Adrenal gland (tissue), 12 donors: Measurements from ENCODE around the gene OSBP2. TPM values are rescaled to one million over a fixed set of nuclear protein-coding genes. Genes with fewer than 3 reads are reported as not detected.

Source experiments
- DNase-seq, 7 donors: peaks; one replicate each; pipeline ENCODE4 v3.0.0-alpha.2; 2019 to 2020
- H3K27ac ChIP-seq, 5 donors: fragments of 200-600 bp; sonication (generic) in 4 of 5; 1 replicate in 3 of 5; 2 replicates in 2 of 5; pipeline versions ENCODE4 v1.5.1 to v1.8.0; 2016 to 2020; ENCODE audit warnings: mild to moderate bottlenecking in 1 of 5
- H3K27me3 ChIP-seq: fragments of 200-600 bp; 2 replicates; pipeline ENCODE4 v1.8.0; 2021
- H3K36me3 ChIP-seq, 2 donors: fragments of 200-600 bp; replicated peaks in 1 of 2; 1 replicate in 1 of 2; 2 replicates in 1 of 2; pipeline versions ENCODE4 v1.5.1 to v1.8.0; 2018 to 2022
- H3K4me1 ChIP-seq, 2 donors: fragments of 200-600 bp; replicated peaks in 1 of 2; 1 replicate in 1 of 2; 2 replicates in 1 of 2; pipeline versions ENCODE4 v1.5.1 to v1.8.0; 2018 to 2021
- H3K4me3 ChIP-seq, 4 donors: fragments of 200-600 bp; sonication (generic) in 3 of 4; one replicate each; pipeline ENCODE4 v1.5.1; 2016 to 2018
- H3K9me3 ChIP-seq, 3 donors: fragments of 200-600 bp; sonication (generic) in 1 of 3; replicated peaks in 1 of 3; 1 replicate in 2 of 3; 2 replicates in 1 of 3; pipeline versions ENCODE4 v1.5.1 to v1.8.0; 2016 to 2021
- CTCF ChIP-seq, 6 experiments: fragments of 450-650 bp in 4 of 6; fragments of 200-600 bp in 2 of 6; sonication (generic) in 1 of 6; IDR thresholded peaks; 1 replicate in 5 of 6; 2 replicates in 1 of 6; pipeline versions ENCODE4 v1.5.1 to v1.8.0; 2016 to 2021; ENCODE audit warnings: antibody characterized with exemption in 6 of 6, mild to moderate bottlenecking in 2 of 6, moderate library complexity in 1 of 6
- POLR2A ChIP-seq, 2 donors: fragments of 450-650 bp; IDR thresholded peaks; one replicate each; pipeline ENCODE4 v1.6.1; 2017; ENCODE audit warnings: antibody characterized with exemption in 2 of 2, mild to moderate bottlenecking in 2 of 2, moderate library complexity in 1 of 2
- WGBS, 4 donors: extraction: QIAGEN DNeasy Blood & Tissue Kit in 2 of 4; methylation state at CpG; one replicate each; pipeline versions ENCODE4 v1.1.5 to v1.1.7; 2013 to 2017; 5-methylcytosine and 5-hydroxymethylcytosine counted together
- intact Hi-C, 2 donors: fragments of 100-400 bp; cut with DNase I; formaldehyde crosslinking; loops; one replicate each; pipeline versions ENCODE4 v1.14.1 to v1.15.0; 2022 to 2023
- polyA plus RNA-seq, 3 donors: library from polyadenylated mRNA; stranded (reverse); fragments of 200-250 nt in 2 of 3; fragments of 350-450 nt in 1 of 3; fragmentation: Illumina TruSeq in 1 of 3; extraction: RNeasy Lipid Tissue Mini Kit (QIAGEN cat#74804) in 1 of 3; gene quantifications; one replicate each; pipeline ENCODE4 v1.2.3, GENCODE V29; 2013 to 2014
- total RNA-seq, 9 donors: library from RNA; depleted of rRNA in 4 of 9; stranded (reverse); fragments of >200 nt in 4 of 9; fragments of 120-200 nt in 1 of 9; fragmentation: NEBNext Ultra II Directional in 1 of 9; extraction: Animal tissue kit (Norgen Biotek cat#: 25700) in 1 of 9; gene quantifications; one replicate each; pipeline versions ENCODE4 v1.1.0 to v1.2.4, GENCODE V29; 2013 to 2023
- donor health status: healthy with polysubstance abuse.
- donor health status: Bipolar disorder and iron deficiency.
- donor health status: DM: yes; HTN: yes; CAD: no.
- donor health status: DM: no; HTN: no; CAD: no.
- donor health status: DM: no; HTN: no; CAD: no.
- donor health status: DM: yes; HTN: yes; CAD: no.

The OSBP2 gene
- total and polyA plus RNA-seq, 12 donors = 7.3 to 35.6 (median 19.7) TPM

GRCh38 chr22:30826670-30827355 is 132.1 kb downstream of the OSBP2 start:
- Histone ChIP-seq H3K4me3 (no peak overlapping the region), H3K27me3 (no peaks in the 10 kb centered on the region), H3K27ac (no peak overlapping the region), H3K4me1 (peaks cover 0 to 17% of the 10 kb centered on the region in 2 donors), H3K9me3 (no peaks in the 10 kb centered on the region), H3K36me3 (no peaks in the 10 kb centered on the region)
- intact Hi-C loops = no loop called here
- TF ChIP-seq CTCF (IDR thresholded peaks at IDR 0.05) (no peak), POLR2A (IDR thresholded peaks at IDR 0.05) (no peak)
- 89 to 91% (median 89%) methylated on average over 4 of the region's 4 CpGs for WGBS, 4 donors
- no peak for DNase-seq

GRCh38 chr22:30827646-30828045 is 133.0 kb downstream of the OSBP2 start:
- no peak overlapping the region for H3K27ac ChIP-seq
- TF ChIP-seq POLR2A (IDR thresholded peaks at IDR 0.05) (no peak), CTCF (IDR thresholded peaks at IDR 0.05) (no peak)
- H3K36me3 ChIP-seq = no peaks in the 10 kb centered on the region
- 86 to 93% (median 92%) methylated on average over 6 of the region's 6 CpGs for WGBS, 4 donors
- H3K27me3 ChIP-seq = no peaks in the 10 kb centered on the region
- intact Hi-C loops = no loop called here
- no peak overlapping the region for H3K4me3 ChIP-seq
- H3K9me3 ChIP-seq = no peaks in the 10 kb centered on the region
- no peak for DNase-seq
- peaks cover 0 to 8% of the 10 kb centered on the region in 2 donors for H3K4me1 ChIP-seq

GRCh38 chr22:30828187-30829155 is 133.8 kb downstream of the OSBP2 start:
- H3K36me3 ChIP-seq = no peaks in the 10 kb centered on the region
- no peak for TF ChIP-seq CTCF (IDR thresholded peaks at IDR 0.05)
- TF ChIP-seq POLR2A (IDR thresholded peaks at IDR 0.05) = no peak
- H3K27ac ChIP-seq = no peak overlapping the region
- H3K27me3 ChIP-seq = no peaks in the 10 kb centered on the region
- H3K4me1 ChIP-seq = peaks cover 0 to 5% of the 10 kb centered on the region in 2 donors
- intact Hi-C loops = no loop called here
- DNase-seq = no peak
- no peaks in the 10 kb centered on the region for H3K9me3 ChIP-seq
- WGBS, 4 donors = 92 to 94% (median 93%) methylated on average over 14 of the region's 14 CpGs
- H3K4me3 ChIP-seq = no peak overlapping the region

GRCh38 chr22:30829901-30830550 is 135.4 kb downstream of the OSBP2 start:
- Histone ChIP-seq H3K4me1 (peaks cover 0 to 5% of the 10 kb centered on the region in 2 donors), H3K36me3 (no peaks in the 10 kb centered on the region), H3K27me3 (no peaks in the 10 kb centered on the region), H3K27ac (no peak overlapping the region), H3K9me3 (no peaks in the 10 kb centered on the region), H3K4me3 (no peak overlapping the region)
- intact Hi-C loops = no loop called here
- peak in 2 of 7 donors; percentile 34 to 41 for DNase-seq
- no peak for TF ChIP-seq CTCF (IDR thresholded peaks at IDR 0.05)
- no peak for TF ChIP-seq POLR2A (IDR thresholded peaks at IDR 0.05)
- WGBS, 4 donors = 72 to 77% (median 75%) methylated on average over 12 of the region's 12 CpGs
